GM08714 (cell line): Measurements from ENCODE around the gene IL17RA.

Experiments
- H3K4me3 ChIP-seq: fragments of 200-500 bp; sonication (Bioruptor generic); 2 replicates; pipeline ENCODE4 v1.5.1; 2014; ENCODE audit warnings: mild to moderate bottlenecking, low read length, inconsistent platforms
- ZNF274 ChIP-seq: IDR thresholded peaks from 2 replicates; pipeline ENCODE4 v1.6.1; 2012; ENCODE audit warnings: mild to moderate bottlenecking, low read depth, low read length

Gene IL17RA

DNA sequence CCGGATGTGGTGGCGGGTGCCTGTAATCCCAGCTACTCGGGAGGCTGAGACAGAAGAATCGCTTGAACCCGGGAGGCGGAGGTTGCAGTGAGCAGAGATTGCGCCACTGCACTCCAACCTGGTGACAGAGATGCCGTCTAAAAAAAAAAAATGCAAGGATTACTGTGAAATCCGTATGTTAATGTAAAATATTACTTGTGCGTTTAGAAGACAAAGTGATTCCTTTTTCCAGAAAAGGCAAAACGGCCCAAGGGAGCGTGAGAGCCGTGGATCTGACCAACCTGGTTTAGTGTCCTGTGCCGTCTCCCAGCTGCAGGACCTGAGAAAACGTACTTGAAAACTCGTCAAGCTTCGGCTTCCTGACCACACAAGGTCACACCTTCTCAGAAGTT is 73.4 kb downstream of the IL17RA start:
- H3K4me3 ChIP-seq, result peak overlapping the region; percentile 66
- no peak for TF ChIP-seq ZNF274

DNA sequence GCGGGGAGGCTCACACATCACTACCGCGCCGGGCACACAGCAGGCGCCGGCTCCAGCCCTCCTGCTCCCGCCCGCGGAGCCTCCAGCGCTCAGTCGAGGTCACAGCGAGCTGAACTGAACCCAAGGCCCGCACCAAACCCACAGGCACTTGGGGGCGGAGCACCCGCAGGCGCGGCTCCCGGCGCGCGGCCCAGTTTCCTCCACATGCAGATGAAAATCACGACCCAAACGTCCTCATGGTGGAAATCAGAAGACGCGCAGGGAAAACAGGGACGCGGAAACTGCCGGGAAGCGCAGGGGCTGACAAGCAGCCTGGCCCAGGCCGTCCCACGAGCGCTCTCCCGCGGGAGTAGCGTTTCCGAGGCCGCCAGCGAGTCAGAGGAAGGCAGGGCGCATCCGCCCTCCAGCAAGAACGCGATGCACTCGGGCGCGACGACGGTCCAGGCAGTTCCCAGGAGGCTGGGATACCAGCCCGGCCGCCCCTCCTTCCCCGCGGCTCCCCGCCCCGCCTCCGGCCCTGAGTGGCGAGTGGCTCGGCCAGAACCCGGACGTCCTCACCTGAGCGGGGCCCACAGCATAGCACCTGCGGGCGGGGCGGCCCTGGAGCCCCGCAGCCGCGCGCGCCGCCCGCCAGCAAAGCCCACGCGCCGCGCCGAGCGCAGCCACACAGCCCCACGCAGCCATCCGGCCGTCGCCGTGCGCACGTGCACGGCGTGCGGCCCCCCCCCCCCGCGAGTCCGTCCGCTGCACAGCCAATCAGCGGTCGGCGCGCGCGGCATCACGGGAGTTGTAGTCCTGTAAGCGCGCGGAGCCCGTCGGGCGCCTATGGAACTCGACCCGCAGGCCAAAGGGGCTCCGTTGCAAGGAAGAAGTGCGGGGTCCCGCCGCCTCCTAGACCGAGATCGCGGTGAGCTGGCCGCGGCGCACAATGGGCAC is 74.0 kb downstream of the IL17RA start, which contains the start of gene HDHD5:
TSS of gene HDHD5 (minus strand) at position 710 of the 936 bp plus-strand sequence. CDS start at position 684, 26 bp downstream.
- no peak for TF ChIP-seq ZNF274
- peak within 1 kb of the TSS; percentile 66 for H3K4me3 ChIP-seq

DNA sequence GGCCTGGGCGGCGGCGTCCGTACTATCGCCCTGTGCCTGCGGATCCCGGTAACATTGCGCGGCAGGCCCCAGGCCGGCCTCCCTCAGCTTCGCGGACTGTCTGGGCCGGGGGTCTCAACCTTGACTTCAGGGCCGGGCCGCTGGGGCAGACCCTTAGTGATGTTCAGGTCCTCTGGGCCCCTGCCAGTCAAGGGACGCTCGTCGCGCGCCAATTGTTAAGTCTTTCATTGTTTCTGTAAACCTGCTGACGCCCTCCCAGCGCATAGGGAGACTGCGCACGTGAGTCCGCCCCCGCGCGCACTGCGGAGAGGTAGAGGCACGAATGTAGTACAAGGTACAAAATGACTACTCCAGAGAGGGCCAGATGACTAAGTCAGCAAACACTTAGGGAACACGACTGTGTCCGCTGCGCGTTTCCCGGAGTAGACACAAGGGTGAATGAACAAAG is 74.7 kb downstream of the IL17RA start:
- no peak for TF ChIP-seq ZNF274
- H3K4me3 ChIP-seq, result peak overlapping the region; percentile 66

DNA sequence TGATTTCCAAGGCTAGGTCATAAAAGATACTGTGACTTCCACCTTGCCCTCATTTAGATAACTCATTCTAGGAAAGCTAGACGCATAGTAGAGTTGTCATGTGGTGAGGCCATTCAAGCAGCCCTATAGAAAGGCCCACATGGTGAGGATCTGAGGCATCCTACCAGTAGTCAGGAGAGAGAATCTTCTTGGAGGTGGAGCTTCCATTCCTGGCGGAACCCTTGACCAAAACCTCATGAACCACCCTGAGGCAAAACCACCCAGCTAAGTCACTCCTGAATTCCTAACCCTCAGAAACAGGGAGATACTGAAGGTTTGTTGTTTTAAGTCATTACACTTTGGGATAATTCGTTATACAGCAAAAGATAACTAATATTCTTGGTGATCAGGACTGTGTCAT is 77.2 kb downstream of the IL17RA start:
- TF ChIP-seq ZNF274, result no peak
- no peak overlapping the region for H3K4me3 ChIP-seq

DNA sequence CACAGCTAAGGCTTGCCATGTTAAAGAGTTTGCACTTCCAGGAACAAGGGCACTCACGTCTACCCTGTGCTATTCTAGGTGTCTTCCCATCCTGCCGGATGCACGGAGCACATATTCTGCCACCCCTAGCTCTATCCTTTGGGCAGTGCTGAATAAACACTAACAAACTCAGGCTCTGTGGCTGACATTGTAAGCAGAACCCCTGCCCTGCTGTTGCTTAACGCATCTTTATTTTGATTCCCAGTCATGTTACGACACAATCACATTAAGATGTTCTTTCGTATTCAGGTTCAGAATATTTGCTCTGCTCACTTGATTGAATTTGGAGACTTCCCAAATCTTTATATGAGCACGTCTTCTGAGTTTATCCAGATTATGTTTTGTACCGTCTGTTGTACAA is 77.9 kb downstream of the IL17RA start:
- TF ChIP-seq ZNF274, result no peak
- H3K4me3 ChIP-seq, result no peak overlapping the region

DNA sequence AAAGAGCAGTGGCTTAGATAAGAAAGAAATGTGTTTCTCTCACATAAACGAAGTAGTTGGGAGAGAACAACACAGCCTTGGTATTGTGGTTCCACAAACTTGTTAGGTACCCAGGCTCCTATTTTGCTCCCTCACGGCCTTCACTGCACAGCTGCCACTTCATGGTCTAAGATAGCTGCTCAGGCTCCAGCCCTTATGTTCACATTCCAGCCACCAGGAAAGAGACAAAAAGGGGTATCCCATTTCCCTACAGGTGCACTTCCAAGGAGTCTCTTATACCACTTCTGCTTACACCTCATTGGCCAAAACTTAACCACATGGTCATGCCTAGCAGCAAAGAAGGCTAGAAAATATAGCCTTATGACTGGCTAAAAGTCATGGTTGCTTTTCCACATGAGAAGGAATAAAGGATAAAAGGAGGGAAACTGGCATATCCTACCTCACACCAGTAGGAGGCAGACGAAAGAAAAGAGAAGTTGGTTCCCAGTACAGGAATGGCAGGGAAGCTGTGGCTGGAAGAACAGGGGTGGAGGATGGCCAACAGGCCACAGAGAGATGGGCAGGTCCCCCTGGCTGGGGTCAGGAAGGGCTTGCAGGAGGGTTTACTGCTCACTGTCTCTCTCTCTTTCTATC is 79.7 kb downstream of the IL17RA start:
- no peak for TF ChIP-seq ZNF274
- no peak overlapping the region for H3K4me3 ChIP-seq
